ENCODE results near the gene COL6A2. TPM values are rescaled to one million over a fixed set of nuclear protein-coding genes. Genes with fewer than 3 reads are reported as not detected.

The COL6A2 gene
- total RNA-seq, 1 donor from 2014 or later = 157 TPM

GRCh38 chr21:46154155-46154954 is 56.4 kb downstream of the COL6A2 start:
- no peak overlapping the region for H3K27ac ChIP-seq (replicated peaks)
- no peak for DNase-seq

DNA sequence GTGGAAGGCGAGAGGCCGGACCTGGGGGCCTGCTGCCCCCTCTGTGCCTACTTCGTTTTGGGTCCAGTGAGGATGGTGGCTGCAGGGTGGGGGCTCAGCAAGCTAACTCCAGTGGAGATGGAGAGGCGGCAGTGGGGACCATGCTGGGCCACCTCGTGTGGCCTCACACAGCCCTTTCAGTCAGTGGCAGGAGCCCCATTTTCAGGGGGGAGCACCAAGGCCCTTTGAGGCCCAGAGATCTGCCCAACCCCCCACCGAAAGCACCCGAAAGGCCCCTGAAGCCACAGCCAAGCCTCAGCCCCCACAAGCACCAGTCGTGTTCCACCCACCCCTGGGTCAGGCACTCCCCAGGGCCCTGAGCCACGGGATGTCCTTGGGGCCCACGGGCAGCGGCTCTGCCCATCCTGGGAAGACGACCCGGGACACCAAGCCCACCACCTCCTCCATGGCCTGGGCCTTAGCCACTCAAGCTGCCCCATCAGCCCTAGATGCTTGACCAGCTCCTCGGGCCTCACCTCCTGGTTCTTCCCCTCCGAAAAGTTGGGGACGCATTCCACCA is 57.1 kb downstream of the COL6A2 start:
- Histone ChIP-seq H3K27me3 (ENCODE audit: low read depth) (no peaks in the 10 kb centered on the region), H3K36me3 (no peaks in the 10 kb centered on the region), H3K9me3 (replicated peaks) (no peaks in the 10 kb centered on the region), H3K4me3 (no peak overlapping the region), H3K4me1 (peaks cover 16% of the 10 kb centered on the region), H3K27ac (replicated peaks) (no peak overlapping the region)
- TF ChIP-seq, protein P1, sequence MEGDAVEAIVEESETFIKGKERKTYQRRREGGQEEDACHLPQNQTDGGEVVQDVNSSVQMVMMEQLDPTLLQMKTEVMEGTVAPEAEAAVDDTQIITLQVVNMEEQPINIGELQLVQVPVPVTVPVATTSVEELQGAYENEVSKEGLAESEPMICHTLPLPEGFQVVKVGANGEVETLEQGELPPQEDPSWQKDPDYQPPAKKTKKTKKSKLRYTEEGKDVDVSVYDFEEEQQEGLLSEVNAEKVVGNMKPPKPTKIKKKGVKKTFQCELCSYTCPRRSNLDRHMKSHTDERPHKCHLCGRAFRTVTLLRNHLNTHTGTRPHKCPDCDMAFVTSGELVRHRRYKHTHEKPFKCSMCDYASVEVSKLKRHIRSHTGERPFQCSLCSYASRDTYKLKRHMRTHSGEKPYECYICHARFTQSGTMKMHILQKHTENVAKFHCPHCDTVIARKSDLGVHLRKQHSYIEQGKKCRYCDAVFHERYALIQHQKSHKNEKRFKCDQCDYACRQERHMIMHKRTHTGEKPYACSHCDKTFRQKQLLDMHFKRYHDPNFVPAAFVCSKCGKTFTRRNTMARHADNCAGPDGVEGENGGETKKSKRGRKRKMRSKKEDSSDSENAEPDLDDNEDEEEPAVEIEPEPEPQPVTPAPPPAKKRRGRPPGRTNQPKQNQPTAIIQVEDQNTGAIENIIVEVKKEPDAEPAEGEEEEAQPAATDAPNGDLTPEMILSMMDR (IDR thresholded peaks at IDR 0.05; ENCODE audit: borderline replicate concordance) = no peak
- intact Hi-C loops (cut with micrococcal nuclease) = no loop called here
- no peak for DNase-seq

More at GRCh38 chr21:46154155-46154954, 56.4 kb downstream of the COL6A2 start:
- peaks cover 16% of the 10 kb centered on the region for H3K4me1 ChIP-seq
- H3K27me3 ChIP-seq (ENCODE audit: low read depth) = no peaks in the 10 kb centered on the region
- intact Hi-C loops (cut with micrococcal nuclease) = no loop called here
- H3K9me3 ChIP-seq (replicated peaks) = no peaks in the 10 kb centered on the region
- H3K36me3 ChIP-seq = no peaks in the 10 kb centered on the region
- no peak overlapping the region for H3K4me3 ChIP-seq
- TF ChIP-seq, protein P1 (IDR thresholded peaks at IDR 0.05; ENCODE audit: borderline replicate concordance) = no peak

DNA sequence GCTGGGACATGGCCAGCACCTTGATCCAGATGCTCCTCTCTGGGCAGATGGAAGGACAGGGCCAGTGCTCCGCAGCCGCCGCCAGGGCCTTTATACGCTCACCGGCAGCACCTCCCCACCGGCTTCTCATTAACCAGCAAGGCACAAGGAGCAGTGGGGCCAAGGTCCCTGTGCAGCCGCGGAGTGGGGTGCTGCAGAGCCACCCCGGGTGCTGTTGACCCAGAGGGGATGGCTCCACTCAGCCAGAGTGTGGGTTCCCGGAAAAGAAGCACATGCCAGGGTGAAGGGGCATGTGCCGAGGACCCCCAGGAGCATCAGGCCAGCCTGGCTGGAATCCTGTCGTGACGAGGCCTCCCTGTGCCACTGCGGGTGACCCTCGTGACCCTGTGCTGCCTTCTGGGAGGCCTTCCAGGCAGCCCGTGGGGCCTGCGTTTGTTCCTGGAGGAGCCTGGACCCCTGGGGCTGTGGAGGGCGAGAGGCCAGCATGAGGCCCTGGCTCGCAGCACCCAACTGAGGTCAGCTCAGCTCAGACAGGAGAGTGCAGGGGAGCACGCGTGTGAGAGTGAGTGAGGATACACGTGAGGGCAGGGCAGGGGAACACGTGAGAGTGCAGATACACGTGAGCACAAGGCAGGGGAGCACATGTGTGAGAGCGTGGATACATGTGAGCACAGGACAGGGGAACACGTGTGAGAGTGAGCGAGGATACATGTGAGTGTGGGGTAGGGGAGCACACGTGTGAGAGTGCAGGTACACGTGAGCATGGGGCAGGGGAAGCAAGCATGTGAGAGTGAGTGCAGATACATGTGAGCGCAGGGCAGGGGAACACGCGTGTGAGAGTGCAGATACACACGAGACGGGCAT is 57.8 kb downstream of the COL6A2 start, which contains the start of gene FTCD:
FTCD (minus strand) TSS at position 66 of the 864 bp plus-strand sequence; CDS start at position 10, 56 bp downstream.
- Histone ChIP-seq H3K36me3 (no peaks in the 10 kb centered on the region), H3K27ac (replicated peaks) (no peak within 1 kb of the TSS), H3K9me3 (replicated peaks) (no peaks in the 10 kb centered on the region), H3K4me3 (no peak within 1 kb of the TSS), H3K4me1 (peaks cover 16% of the 10 kb centered on the region), H3K27me3 (ENCODE audit: low read depth) (no peaks in the 10 kb centered on the region)
- TF ChIP-seq, protein P1 (IDR thresholded peaks at IDR 0.05; ENCODE audit: borderline replicate concordance) = no peak
- DNase-seq = no peak
- intact Hi-C loops (cut with micrococcal nuclease) = no loop called here

GRCh38 chr21:46156378-46156645 is 58.4 kb downstream of the COL6A2 start:
- no peaks in the 10 kb centered on the region for H3K9me3 ChIP-seq (replicated peaks)
- H3K4me3 ChIP-seq = no peak overlapping the region
- peaks cover 16% of the 10 kb centered on the region for H3K4me1 ChIP-seq
- TF ChIP-seq, protein P1 (IDR thresholded peaks at IDR 0.05; ENCODE audit: borderline replicate concordance) = no peak
- no peaks in the 10 kb centered on the region for H3K27me3 ChIP-seq (ENCODE audit: low read depth)
- H3K36me3 ChIP-seq = peaks cover 4% of the 10 kb centered on the region
- no peak for DNase-seq
- H3K27ac ChIP-seq (replicated peaks) = no peak overlapping the region
- intact Hi-C loops (cut with micrococcal nuclease) = no loop called here

DNA sequence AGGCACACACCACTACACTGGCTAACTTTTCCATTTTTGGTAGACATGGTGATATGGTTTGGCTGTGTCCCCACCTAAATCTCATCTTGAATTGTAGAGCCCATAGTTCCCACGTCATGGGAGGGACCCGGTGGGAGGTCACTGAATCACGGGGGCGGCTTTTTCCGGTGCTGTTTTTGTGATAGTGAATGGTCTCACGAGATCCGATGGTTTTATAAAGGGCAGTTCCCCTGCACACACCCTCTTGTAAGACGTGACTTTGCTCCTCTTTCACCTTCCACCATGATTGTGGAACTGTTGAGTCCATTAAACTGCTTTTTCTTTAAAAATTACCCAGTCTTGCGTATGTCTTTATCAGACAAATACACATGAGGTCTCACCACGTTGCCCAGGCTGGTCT is 58.8 kb downstream of the COL6A2 start:
- Histone ChIP-seq H3K27ac (replicated peaks) (no peak overlapping the region), H3K27me3 (ENCODE audit: low read depth) (no peaks in the 10 kb centered on the region), H3K9me3 (replicated peaks) (no peaks in the 10 kb centered on the region), H3K4me1 (peaks cover 16% of the 10 kb centered on the region), H3K36me3 (peaks cover 7% of the 10 kb centered on the region), H3K4me3 (no peak overlapping the region)
- intact Hi-C loops (cut with micrococcal nuclease) = no loop called here
- TF ChIP-seq, protein P1 (IDR thresholded peaks at IDR 0.05; ENCODE audit: borderline replicate concordance) = no peak
- DNase-seq = no peak
